ENCODE results near the gene CAMTA1. TPM values are rescaled to one million over a fixed set of nuclear protein-coding genes. Genes with fewer than 3 reads are reported as not detected.

Gene CAMTA1
- total and polyA plus RNA-seq, 2 experiments from 2014 or later: 89.0 to 145 TPM

DNA sequence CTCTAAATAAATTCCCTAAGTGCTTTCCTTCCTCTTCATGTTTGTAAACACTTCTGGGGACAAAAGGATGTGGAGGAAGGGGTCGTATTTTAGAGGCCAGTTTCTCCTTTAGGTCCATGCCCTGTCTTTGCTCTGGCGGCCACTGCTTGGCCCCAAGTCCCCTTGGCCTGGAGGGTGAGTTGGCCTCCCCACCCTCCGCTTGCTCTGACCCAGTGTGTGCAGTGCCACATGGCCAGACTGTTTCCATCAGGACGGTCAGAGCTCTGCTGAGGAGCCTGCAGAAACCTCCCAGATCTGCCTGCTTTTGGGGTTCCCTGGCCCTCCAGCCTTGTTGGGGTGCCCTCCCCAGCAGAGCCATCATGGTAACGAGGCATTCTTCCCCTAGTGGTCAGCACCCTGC, 127.8 kb downstream of the CAMTA1 start:
- H3K36me3 ChIP-seq (replicated peaks; ENCODE audit: insufficient read depth, low read depth): no peaks in the 10 kb centered on the region
- no peak overlapping the region for H2AFZ ChIP-seq
- H3K9me2 ChIP-seq (replicated peaks; ENCODE audit: insufficient read depth): no peaks in the 10 kb centered on the region
- no peaks in the 10 kb centered on the region for H3K9me3 ChIP-seq (ENCODE audit: low read depth)
- no peaks in the 10 kb centered on the region for H3K27me3 ChIP-seq
- H3K4me2 ChIP-seq: no peak overlapping the region
- WGBS (ENCODE audit: low lambda C conversion rate, missing lambda C conversion rate): 92% methylated on average over 5 of the region's 5 CpGs
- H4K20me1 ChIP-seq (ENCODE audit: insufficient read depth, poor library complexity, severe bottlenecking): no peaks in the 10 kb centered on the region
- DNase-seq (ENCODE audit: low spot score): no peak
- H3K27ac ChIP-seq: no peak overlapping the region
- H3K4me1 ChIP-seq (ENCODE audit: insufficient read depth): no peaks in the 10 kb centered on the region
- H3K4me3 ChIP-seq: no peak overlapping the region
- H3K79me2 ChIP-seq: no peaks in the 10 kb centered on the region
- no peak for TF ChIP-seq EZH2phosphoT487 (IDR thresholded peaks at IDR 0.05; ENCODE audit: low read depth, severe bottlenecking, unreplicated experiment)
- no peak for TF ChIP-seq EZH2 (IDR thresholded peaks at IDR 0.05; ENCODE audit: borderline replicate concordance)
- TF ChIP-seq, protein P1, sequence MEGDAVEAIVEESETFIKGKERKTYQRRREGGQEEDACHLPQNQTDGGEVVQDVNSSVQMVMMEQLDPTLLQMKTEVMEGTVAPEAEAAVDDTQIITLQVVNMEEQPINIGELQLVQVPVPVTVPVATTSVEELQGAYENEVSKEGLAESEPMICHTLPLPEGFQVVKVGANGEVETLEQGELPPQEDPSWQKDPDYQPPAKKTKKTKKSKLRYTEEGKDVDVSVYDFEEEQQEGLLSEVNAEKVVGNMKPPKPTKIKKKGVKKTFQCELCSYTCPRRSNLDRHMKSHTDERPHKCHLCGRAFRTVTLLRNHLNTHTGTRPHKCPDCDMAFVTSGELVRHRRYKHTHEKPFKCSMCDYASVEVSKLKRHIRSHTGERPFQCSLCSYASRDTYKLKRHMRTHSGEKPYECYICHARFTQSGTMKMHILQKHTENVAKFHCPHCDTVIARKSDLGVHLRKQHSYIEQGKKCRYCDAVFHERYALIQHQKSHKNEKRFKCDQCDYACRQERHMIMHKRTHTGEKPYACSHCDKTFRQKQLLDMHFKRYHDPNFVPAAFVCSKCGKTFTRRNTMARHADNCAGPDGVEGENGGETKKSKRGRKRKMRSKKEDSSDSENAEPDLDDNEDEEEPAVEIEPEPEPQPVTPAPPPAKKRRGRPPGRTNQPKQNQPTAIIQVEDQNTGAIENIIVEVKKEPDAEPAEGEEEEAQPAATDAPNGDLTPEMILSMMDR (IDR thresholded peaks at IDR 0.05; ENCODE audit: poor library complexity): no peak

DNA sequence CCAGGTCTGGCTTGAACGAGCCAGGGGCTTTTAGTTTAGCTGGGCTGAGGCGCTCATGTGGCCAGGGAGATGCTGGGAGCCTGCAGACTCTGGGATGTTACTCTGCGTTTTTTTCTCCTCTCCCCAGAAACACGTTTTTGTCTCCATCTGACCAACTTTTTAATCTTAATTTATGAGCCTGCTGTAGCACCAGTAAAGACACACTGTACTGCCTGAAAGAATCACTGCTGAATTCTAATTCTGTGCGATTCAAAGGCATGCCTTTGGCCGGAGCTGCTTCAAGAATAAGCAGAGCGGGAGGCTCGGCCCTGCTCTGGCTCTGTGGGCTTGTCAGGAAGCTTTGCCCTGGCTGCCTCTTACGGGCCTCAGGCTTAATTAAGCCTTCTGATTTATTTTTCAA, 129.5 kb downstream of the CAMTA1 start:
- Histone ChIP-seq H3K27me3 (no peaks in the 10 kb centered on the region), H3K27ac (no peak overlapping the region), H3K9me3 (ENCODE audit: low read depth) (no peaks in the 10 kb centered on the region), H3K4me1 (ENCODE audit: insufficient read depth) (no peaks in the 10 kb centered on the region), H3K36me3 (replicated peaks; ENCODE audit: insufficient read depth, low read depth) (no peaks in the 10 kb centered on the region), H3K9me2 (replicated peaks; ENCODE audit: insufficient read depth) (no peaks in the 10 kb centered on the region), H2AFZ (no peak overlapping the region), H3K4me3 (no peak overlapping the region), H3K79me2 (no peaks in the 10 kb centered on the region), H3K4me2 (no peak overlapping the region), H4K20me1 (ENCODE audit: insufficient read depth, poor library complexity, severe bottlenecking) (no peaks in the 10 kb centered on the region)
- TF ChIP-seq EZH2phosphoT487 (IDR thresholded peaks at IDR 0.05; ENCODE audit: low read depth, severe bottlenecking, unreplicated experiment) (no peak), EZH2 (IDR thresholded peaks at IDR 0.05; ENCODE audit: borderline replicate concordance) (no peak)
- TF ChIP-seq, protein P1 (IDR thresholded peaks at IDR 0.05; ENCODE audit: poor library complexity): no peak
- DNase-seq (ENCODE audit: low spot score): no peak
- 81% methylated on average over 9 of the region's 9 CpGs for whole genome bisulfite sequencing (ENCODE audit: low lambda C conversion rate, missing lambda C conversion rate)

DNA sequence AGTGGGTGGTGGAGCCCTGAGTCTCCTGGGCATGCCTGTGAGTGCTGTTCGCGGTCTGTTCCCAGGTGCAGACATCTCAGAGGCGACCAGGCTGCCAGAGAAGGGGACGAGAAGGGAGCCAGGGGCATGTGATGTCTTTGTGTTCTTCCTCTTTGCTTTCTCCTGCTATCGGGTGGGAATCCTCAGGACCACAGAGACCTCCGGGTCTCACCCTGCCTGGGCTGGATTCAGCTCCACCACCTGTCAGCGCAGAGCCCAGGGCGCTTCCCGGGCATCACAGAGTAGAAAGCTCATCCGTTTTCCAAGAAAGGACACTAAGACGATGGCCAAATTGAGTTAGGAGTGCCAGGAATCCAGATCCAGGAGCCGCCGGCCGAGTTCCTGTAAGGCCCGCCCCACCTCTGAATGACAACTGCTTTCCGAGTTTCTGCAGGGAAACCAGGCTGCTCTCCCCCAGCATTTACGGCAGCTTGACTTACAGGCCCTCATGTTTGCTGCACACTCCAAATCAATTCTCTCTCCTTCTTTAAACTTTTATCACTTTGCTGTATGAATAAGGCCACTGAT, 130.8 kb downstream of the CAMTA1 start:
- Histone ChIP-seq H3K79me2 (no peaks in the 10 kb centered on the region), H3K27ac (no peak overlapping the region), H3K9me3 (ENCODE audit: low read depth) (no peaks in the 10 kb centered on the region), H3K4me2 (no peak overlapping the region), H3K4me3 (no peak overlapping the region), H2AFZ (no peak overlapping the region), H3K9me2 (replicated peaks; ENCODE audit: insufficient read depth) (no peaks in the 10 kb centered on the region), H3K36me3 (replicated peaks; ENCODE audit: insufficient read depth, low read depth) (no peaks in the 10 kb centered on the region), H3K27me3 (no peaks in the 10 kb centered on the region), H3K4me1 (ENCODE audit: insufficient read depth) (no peaks in the 10 kb centered on the region), H4K20me1 (ENCODE audit: insufficient read depth, poor library complexity, severe bottlenecking) (no peaks in the 10 kb centered on the region)
- no peak for DNase-seq (ENCODE audit: low spot score)
- WGBS (ENCODE audit: low lambda C conversion rate, missing lambda C conversion rate): 85% methylated on average over 16 of the region's 17 CpGs
- TF ChIP-seq EZH2phosphoT487 (IDR thresholded peaks at IDR 0.05; ENCODE audit: low read depth, severe bottlenecking, unreplicated experiment): no peak
- TF ChIP-seq EZH2 (IDR thresholded peaks at IDR 0.05; ENCODE audit: borderline replicate concordance): no peak
- TF ChIP-seq, protein P1 (IDR thresholded peaks at IDR 0.05; ENCODE audit: poor library complexity): no peak

Measured in hepatocyte (in vitro differentiated cells).